ENCODE results near the gene GALNT16.

Gene GALNT16

DNA sequence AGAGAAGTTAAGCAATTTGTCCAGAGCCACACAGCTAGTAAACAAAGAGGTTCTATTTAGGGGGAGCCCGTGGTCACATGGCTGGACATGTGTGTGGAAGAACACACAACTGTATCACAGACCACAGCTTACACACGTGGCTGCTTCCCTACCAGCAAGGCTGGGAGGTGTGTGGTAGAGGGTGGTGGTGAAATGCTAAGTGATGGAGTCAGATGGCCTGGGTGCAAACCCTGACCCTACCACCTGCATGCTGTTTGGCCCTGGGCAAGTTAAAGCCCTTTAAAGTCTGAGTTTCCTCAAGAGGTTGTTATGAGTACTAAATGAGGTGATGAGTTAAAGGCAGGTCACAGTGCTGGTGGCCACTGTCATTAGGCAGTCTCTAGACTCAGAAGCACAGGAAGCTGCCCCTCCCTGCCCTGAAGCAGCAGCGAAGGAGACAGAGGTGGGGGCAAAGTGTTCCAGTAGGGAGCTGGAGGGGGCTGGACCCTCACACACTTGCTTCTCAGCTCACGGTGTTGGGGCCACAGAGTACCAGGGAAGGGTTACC is 73.9 kb downstream of the GALNT16 start:
- DNase-seq (ENCODE audit: low read depth in 2 of 2, low spot score in 1 of 2): no peak

DNA sequence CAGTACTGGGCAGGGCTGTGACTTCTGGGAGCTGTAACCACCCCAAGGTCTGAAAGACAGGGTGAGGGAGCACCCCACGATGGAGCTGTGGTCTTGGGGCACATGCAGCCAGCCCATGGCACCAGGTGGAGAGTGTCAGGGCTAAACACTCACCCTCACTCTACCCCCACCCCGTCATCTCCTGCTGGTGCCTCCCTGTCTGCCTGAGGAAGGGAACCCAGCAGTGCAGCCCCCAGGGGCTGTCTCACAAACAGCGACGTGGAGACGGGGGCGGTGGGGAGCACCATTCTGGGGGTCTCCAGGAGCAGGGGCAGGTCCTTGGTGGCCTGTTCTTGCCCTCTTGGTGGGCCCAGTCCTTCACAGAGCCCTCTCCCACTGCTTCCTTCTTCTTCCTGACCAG is 74.6 kb downstream of the GALNT16 start:
- DNase-seq (ENCODE audit: low read depth in 2 of 2, low spot score in 1 of 2): no peak

DNA sequence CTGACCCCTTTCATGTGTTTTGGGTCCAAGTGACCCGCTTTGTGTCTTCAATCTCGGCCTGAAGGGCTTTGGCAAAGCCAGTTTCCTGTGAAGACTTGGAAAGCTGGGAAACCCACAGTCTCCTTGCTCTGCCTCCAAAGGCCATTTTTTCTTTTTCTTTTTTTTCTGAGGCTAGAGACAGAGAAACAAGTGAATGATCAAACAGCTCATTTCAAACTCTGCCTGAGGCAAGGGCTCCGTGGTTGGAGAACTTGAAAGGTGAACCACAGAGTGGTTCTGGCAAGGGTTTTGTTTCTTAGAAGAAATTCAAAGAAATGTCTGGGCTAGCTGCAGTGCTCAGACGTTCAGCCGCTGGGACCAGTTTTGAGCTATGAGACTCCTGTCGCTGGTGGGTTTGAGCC is 75.4 kb downstream of the GALNT16 start:
- DNase-seq (ENCODE audit: low read depth in 2 of 2, low spot score in 1 of 2): no peak

DNA sequence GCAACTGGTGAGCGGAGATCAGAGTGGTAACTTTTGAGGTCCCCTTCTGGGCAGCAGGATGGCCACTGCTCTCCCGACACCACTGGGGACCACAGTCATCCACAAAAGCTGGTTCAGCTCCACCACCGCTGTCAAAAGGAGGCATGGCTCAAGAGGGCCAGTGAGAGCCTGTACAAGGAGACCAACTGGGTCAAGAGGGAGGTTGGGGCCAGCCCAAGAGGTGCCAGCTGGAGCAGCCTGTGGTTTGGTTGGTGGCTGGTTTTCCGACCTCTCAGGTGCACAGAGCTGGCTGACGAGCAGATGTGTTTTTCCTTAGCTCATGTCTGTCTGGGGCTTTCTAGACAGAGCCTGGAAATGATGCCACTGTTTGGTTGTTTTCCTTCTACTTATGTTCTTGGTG is 78.0 kb downstream of the GALNT16 start:
- no peak for DNase-seq (ENCODE audit: low read depth in 2 of 2, low spot score in 1 of 2)

DNA sequence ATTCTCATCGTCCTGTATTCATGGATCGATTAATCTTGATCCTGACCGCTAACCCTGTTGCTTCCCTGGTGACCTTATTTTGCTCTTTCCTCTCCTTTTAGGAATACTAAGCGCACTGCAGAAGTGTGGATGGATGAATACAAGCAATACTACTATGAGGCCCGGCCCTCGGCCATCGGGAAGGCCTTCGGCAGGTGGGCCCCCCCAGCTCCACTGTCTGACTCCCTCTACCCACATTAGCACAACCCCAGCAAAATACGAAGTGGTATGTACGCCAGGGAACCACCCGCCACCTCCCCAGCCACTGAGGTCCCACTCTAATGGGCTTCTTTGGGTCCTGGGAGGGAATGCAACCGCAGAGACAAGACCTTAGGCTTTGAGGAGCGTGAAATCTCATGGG is 79.5 kb downstream of the GALNT16 start:
- DNase-seq (ENCODE audit: low read depth in 2 of 2, low spot score in 1 of 2): no peak

DNA sequence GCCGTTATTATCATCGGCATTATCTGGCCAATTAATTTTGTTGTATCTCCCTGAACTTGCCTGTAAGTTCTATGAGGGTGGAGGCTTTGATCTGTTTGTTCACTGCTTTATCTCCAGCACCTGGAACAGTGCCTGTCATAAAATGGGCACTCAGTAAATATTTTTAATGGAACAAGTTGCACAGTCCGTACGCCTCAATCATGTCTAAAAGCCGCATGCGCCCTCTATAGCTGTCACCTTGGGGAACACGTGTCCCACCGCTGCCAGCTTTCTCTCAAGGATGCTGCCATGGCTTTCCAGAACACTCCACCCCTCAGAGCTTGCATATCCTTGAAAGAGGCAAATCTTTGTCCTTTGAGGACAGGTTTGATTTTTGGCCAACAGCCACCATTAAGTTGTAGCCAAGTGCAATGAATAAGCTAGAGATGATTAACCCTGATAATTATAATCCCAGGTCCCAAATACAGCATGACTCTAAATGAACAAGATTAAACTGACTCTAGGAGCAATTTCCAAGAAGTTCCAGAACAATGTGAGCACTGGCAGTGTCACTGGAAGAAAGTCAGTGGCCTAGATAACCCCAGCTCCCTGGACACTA is 83.1 kb downstream of the GALNT16 start:
- no peak for DNase-seq (ENCODE audit: low read depth in 2 of 2, low spot score in 1 of 2)

DNA sequence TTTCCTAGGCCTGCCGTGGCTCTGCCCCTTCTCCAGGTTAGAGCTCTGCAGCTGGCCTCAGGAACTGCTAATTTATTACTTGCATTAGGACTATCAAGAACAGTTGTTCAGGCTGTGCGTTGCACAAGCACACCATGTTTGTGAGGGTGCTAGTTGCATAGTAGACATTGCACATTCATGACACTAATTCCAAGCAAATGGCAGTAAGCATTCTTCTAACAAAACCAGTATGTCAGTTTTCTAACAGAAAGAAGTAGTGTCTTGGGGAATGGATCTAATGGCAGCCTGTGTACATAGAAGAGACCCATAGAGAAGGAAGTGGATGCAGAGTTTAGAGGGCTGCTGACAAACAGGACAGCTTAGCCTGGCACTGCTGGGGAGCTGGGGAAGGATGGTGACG is 84.2 kb downstream of the GALNT16 start:
- no peak for DNase-seq (ENCODE audit: low read depth in 2 of 2, low spot score in 1 of 2)

DNA sequence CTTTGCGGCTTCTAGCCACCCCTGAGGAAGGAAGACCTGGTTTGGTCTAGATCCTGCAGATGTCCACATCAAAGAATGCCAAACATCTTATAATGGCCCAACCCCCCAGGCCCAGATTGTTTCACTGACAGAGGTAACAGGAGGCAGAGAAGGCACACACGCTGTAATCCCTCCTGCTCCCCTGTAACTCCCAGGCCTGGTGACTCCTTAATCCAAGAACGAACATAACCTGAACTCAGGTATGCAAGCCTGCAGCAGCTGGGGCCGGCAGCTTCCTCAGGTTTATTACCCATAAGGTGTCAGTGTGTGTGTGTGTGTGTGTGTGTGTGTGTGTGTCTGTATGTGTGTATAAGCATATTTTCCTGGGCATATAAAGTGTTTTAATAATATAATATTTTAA is 85.4 kb downstream of the GALNT16 start:
- no peak for DNase-seq (ENCODE audit: low read depth in 2 of 2, low spot score in 1 of 2)

DNA sequence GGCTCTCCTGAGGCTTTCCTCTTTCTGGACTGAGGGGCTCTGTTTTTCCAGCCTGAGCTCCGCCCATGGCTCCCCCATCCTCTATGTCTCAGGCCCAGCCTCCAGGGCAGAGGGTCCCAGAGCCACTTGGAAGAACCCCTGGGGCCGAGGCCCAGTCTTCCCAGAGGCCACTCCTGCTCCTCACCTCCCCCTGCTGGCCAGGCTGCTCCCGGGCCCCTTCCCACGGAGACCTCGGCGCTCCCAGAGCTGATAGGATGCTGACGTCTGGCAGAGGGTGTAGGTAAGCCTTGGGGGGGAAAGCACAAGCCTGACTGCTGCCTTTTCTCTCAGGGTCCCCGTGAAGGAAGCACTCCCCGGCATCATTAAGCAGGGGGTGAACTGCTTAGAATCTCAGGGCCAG is 86.8 kb downstream of the GALNT16 start:
- no peak for DNase-seq (ENCODE audit: low read depth in 2 of 2, low spot score in 1 of 2)

DNA sequence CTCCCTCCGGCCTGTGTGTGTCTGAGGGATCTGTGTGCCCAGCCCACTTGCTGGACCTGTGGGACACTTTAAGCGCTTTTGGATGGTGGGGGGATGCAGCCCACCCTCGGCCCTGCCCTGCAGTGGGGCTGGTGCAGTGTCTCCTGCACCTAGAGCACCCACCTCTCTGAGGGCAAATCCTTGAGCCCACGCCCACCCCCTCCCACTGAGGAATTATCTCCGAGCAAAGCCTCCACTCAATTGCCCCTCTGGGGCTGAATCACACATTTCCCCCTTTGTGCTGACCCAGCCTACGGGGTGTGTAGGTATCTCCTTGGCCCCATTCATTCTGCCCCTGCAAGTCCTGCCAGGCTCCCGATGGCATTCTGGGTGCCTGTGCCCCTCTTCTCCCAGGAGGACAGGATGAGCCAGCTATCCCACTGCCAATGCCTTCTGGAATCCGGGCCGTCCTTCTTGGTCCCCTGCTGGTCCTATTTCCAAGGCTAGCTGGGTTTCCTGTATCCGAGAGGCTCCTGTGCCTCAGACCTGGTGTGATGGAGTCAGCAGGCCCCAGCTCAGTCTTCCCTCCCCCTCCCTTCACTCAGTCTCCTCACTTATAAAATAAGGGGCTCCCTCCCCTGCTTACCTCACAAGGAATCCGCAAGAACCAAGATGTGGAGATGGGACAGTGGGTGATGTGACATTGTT is 89.3 kb downstream of the GALNT16 start:
- no peak for DNase-seq (ENCODE audit: low read depth in 2 of 2, low spot score in 1 of 2)

DNA sequence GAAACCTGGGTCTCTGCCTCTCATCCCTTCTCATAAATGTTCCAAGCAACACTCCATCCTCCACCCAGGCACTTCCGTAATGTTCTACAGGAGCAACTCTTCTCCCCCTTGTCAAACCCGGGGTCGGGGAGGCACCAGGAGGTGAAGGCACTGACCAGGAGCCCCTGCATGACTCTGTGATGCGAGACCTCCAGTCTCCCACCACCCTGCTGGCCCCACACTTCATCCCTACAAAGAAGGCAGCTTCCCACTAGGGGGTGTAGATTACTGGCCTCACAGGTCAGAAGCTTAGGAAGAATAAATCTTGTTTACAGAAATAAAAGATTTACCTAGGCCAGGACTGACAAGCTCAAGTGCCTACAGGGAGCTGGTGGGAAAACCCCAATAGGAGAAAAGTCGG is 90.9 kb downstream of the GALNT16 start:
- DNase-seq (ENCODE audit: low read depth in 2 of 2, low spot score in 1 of 2): no peak

DNA sequence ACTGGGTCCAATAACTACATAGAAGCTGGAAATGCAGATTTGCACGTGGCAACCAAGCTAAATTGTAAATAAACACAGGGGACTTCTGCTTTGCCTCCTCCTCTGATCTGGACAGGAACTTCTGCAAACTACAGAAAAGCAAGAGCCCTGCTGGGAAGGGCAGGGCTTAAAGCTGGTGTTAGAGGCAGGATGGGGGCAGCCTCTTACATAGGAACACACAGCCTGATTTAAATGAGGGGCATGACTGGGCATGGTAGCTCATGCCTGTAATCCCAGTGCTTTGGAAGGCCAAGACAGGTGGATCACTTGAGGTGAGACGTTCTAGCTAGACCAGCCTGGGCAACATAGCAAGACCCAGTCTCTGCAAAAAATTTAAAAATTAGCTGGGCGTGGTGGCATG is 91.4 kb downstream of the GALNT16 start:
- DNase-seq (ENCODE audit: low read depth in 2 of 2, low spot score in 1 of 2): no peak

DNA sequence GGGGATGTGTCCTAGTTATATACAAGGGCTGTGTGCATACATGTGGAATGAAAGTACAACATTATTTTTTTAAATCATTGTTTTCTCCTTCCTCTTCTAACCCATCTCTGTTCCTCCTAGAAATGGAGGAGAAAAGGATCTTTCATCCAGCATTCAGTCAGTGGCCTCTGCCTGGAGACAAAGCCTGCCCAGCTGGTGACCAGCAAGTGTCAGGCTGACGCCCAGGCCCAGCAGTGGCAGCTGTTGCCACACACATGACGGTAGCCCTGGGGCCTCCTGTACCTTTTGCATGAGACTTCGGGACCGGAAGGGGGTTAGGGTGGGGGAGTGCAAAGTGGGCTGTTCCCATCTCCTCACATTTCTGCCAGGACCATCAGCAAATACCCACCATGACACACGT is 92.0 kb downstream of the GALNT16 start:
- no peak for DNase-seq (ENCODE audit: low read depth in 2 of 2, low spot score in 1 of 2)

DNA sequence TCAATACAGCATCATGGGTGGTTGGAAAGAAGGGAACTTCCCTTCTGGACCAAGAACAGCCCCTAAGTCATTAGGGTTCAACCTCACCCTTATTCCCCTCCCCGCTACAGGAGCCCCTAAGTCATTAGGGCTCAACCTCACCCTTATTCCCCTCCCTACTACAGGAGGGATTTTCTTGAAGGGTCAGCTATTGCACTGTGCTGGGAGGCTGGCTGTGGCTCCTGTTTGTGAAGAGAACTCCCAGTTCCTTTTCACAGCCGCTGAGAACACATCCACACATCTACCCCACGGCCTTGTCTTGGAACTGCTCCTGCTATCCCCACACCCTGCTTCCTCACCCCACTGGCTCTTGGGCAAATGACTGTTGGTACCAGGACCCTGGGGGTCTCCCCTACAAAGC is 93.2 kb downstream of the GALNT16 start:
- DNase-seq (ENCODE audit: low read depth in 2 of 2, low spot score in 1 of 2): no peak

DNA sequence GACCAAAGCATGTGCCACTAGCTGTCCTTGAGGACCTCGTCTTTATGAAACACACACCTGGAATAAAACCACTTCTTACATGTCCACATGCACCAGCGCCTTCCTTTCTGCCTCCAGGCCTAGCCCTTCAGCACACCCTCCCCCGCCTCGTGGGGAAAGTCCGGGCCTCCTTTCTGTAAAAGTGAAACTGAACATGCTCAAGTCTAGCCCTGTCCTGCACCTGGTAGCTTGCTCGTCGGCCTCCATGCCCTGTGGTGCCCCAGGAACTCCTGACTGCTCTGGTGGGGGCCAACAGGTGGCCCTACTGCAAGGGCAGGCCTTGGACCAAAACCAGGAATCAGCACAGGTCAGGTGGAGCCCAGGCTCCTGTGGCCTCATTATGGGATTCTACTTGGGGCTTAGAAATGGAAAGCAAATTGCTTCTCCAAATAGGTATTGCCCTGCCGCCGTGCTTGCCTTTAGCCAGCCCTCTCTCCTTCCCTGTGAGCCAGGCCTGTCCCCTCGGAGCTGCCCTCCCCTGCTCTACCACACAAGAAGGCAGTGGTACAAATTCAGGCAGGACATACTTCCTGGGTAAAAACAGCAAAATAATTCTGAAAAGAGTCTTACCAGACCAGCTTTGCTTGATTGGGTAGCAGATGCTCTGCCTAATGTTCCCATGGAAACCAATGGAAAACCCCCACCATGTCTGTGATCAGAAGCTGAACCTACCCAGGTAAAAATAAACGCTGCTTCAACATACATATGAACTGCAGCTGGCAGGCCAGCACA is 94.6 kb downstream of the GALNT16 start:
- DNase-seq (ENCODE audit: low read depth in 2 of 2, low spot score in 1 of 2): no peak

DNA sequence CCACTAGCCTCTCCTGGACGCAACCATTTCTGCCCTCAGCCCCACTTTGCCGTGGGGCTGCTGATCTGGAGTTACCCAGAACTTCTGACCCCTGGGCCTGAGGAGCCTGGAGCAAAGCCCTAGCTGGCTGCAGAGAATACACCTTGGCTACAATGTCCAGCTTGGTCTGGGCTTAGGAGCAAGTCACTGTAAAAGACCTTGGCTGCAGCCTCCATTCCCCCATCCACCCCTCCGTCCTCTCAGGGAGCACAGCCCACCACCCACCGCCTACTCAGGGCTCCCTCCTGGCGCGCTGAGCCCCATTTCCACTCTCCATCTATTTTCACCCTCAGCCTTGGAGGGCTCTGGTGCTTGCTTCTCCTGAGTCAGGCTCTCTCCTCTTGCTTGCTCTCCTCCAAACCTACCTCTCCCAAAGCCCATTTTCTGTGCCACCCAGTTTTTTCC is 95.2 kb downstream of the GALNT16 start:
- DNase-seq (ENCODE audit: low read depth in 2 of 2, low spot score in 1 of 2): no peak

DNA sequence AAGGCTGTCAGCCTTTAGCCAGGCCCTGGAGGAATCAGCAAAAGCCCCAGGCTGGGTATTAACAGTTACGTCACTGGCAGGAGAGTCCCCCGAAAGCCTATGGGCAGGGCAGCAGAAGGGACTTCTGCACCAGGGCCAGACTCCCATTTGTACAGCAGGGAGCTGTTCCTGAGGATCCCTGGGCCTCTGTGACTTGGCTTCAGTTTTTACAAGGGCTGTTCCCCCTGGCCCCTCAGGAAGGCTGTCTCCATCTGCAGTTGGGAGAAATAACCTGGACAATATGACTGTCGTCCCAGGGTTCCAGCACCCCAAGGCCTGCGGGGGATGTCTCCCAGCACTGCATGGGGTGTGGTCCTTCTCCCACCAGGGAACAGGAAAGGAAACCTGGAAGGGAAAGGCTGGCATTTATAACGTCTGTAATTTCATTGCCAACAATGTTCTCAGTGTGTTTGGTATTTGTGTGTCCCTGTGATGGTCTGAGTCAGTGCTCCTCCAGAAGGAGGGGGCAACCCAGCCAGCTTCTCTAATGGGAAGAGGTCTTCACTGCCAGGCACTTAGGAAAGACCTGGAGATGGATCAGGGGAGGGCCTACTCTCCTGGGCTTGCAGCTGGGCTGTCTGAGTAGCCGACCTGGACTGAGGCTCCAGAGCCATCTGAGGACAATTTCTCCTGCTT is 95.8 kb downstream of the GALNT16 start:
- no peak for DNase-seq (ENCODE audit: low read depth in 2 of 2, low spot score in 1 of 2)

DNA sequence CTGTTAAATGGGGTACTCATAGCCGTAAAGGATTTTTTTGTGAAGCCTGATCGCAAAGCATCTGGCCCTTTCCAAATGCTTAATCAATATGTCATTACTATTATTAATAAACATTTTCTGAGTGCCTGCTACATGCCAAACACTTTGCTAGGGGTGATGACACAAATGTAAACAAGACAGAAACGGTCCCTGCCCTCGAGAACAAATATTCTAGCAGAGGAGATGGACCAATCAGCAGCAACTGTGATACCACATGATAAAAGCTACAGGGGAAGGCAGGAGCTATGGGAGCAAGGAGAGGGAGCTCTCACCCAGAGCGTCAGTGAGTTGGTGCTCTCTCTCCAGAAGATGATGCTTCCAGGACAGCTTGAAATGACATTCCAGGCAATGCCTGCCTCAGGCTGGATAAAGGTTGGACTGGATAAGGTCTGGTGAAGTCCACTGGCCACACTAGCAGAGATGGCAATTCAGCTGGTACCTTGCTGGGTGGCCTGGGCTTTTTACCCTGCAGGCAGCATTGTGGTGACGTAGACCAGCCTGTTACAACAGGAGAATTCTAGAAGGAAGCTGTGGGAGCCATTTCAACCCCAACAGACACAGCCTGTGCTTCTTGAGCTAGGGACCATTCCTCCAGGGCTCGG is 97.1 kb downstream of the GALNT16 start:
- no peak for DNase-seq (ENCODE audit: low read depth in 2 of 2, low spot score in 1 of 2)

DNA sequence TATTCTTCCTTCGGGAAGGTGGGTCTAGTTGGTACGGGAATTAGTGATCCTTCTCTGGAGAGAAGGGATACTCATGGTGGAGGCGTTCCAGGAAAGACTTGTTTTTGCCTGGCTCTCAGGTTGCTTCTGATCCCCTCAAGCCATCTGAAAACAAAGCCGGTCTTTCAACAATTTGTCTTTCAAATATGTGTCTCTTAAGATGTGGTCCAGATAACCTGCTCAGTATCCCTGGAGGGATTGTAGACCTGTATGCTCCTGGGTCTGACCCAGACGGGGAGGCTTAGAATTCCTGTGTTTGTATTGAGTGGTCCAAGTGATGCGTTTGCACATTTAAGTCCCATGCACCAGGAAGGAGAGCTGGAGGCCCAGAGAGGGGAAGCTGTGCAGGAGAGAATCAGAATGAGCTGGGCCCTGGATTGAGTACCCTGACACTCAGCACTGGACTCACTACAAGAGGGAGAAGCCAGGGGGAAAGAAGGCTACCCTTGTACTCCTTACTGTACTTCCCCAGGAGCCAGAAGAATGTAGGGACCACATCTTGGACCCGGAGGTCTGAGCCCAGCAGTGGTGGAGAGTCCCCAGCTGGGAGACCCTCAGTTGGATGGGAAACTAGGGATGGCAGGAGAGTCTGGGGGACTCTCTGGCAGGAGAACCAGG is 97.7 kb downstream of the GALNT16 start:
- no peak for DNase-seq (ENCODE audit: low read depth in 2 of 2, low spot score in 1 of 2)

DNA sequence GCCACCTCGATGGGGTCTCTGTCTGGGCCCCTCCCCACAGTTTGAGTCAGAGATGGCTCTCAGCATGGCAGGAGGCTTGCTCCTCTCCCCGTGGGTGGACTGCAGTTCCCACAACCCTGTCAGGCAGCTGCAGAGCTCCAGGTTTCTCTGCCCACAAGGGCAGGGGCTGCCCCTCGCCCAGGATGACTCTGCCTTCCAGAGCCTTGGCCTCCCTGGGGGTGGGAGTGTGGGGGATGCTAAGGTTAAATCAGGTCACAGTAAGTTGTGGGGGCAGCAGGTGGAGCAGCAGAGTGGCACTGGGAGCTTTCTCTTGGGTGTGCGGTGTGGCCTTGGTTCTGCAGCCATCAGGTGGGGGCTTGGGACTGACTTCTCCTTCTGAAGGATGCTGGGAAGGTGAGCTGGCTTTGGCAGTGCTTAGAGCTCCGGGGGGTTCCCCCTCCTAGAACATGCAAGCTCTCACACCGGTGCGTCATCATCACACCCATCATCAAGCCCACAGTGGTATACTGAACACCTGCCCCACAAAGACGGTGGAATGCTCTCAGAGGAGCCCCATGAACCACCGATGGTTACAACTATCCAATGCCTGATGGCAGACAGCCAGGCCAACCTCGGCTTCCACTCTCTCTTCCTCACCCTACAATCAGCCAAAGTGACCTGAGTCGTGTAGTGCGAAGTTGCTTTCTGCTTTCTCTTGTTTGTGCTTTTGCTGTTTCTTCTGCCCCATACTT is 98.4 kb downstream of the GALNT16 start:
- no peak for DNase-seq (ENCODE audit: low read depth in 2 of 2, low spot score in 1 of 2)
